ENCODE results near the gene ST3GAL3. TPM values are rescaled to one million over a fixed set of nuclear protein-coding genes. Genes with fewer than 3 reads are reported as not detected.

ST3GAL3 gene
- total RNA-seq, 1 donor from 2014 or later = 11.4 TPM

- peaks cover 12% of the 10 kb centered on the region for H3K4me1 Mint-ChIP-seq (ENCODE audit: low read depth, unreplicated experiment)
- Histone ChIP-seq H3K4me3 (ENCODE audit: insufficient read depth, low read depth, low read length) (no peak overlapping the region), H3K27me3 (ENCODE audit: insufficient read depth, low read length) (no peaks in the 10 kb centered on the region), H3K27ac (ENCODE audit: low read depth, low read length) (no peak overlapping the region), H3K9me3 (ENCODE audit: insufficient read depth, low read depth, low read length) (no peaks in the 10 kb centered on the region), H3K79me2 (ENCODE audit: insufficient read depth, low read length) (peaks cover 50% of the 10 kb centered on the region), H3K9ac (ENCODE audit: low read length) (no peak overlapping the region), H3K4me2 (ENCODE audit: low read length) (no peak overlapping the region), H4K20me1 (ENCODE audit: insufficient read depth, low read length) (peaks cover 80% of the 10 kb centered on the region), H3K4me1 (ENCODE audit: insufficient read depth, low read length) (peaks cover 10% of the 10 kb centered on the region), H3K36me3 (ENCODE audit: insufficient read depth, low read length) (no peaks in the 10 kb centered on the region), H2AFZ (ENCODE audit: low read depth, low read length) (no peak overlapping the region)
- no peak overlapping the region for H3K4me3 Mint-ChIP-seq (ENCODE audit: unreplicated experiment)
- no peak overlapping the region for H3K27ac Mint-ChIP-seq (ENCODE audit: unreplicated experiment)
- H3K36me3 Mint-ChIP-seq (ENCODE audit: low read depth, unreplicated experiment) = peaks cover 10% of the 10 kb centered on the region
- TF ChIP-seq CTCF (IDR thresholded peaks at IDR 0.05; ENCODE audit: insufficient read depth, low read depth, low read length) (no peak), EZH2 (IDR thresholded peaks at IDR 0.05; ENCODE audit: insufficient read depth, low read length) (no peak)
- no peak for DNase-seq (ENCODE audit: low read depth)
- no peaks in the 10 kb centered on the region for H3K9me3 Mint-ChIP-seq (ENCODE audit: unreplicated experiment)
- FAIRE-seq = no peak
- H3K27me3 Mint-ChIP-seq (ENCODE audit: low read depth, unreplicated experiment) = no peaks in the 10 kb centered on the region
Measured at GRCh38 chr1:43951021-43951985, 244.0 kb downstream of the ST3GAL3 start.

- no peak overlapping the region for H2AFZ ChIP-seq (ENCODE audit: low read depth, low read length)
- peaks cover 39% of the 10 kb centered on the region for H3K79me2 ChIP-seq (ENCODE audit: insufficient read depth, low read length)
- no peak overlapping the region for H3K4me3 ChIP-seq (ENCODE audit: insufficient read depth, low read depth, low read length)
- no peak overlapping the region for H3K4me2 ChIP-seq (ENCODE audit: low read length)
- H3K27me3 Mint-ChIP-seq (ENCODE audit: low read depth, unreplicated experiment) = no peaks in the 10 kb centered on the region
- FAIRE-seq (no peak), DNase-seq (ENCODE audit: low read depth) (no peak)
- H3K4me1 Mint-ChIP-seq (ENCODE audit: low read depth, unreplicated experiment) = peaks cover 9% of the 10 kb centered on the region
- H3K9me3 ChIP-seq (ENCODE audit: insufficient read depth, low read depth, low read length) = no peaks in the 10 kb centered on the region
- H3K9ac ChIP-seq (ENCODE audit: low read length) = no peak overlapping the region
- peaks cover 5% of the 10 kb centered on the region for H3K4me1 ChIP-seq (ENCODE audit: insufficient read depth, low read length)
- H4K20me1 ChIP-seq (ENCODE audit: insufficient read depth, low read length) = peaks cover 76% of the 10 kb centered on the region
- no peak overlapping the region for H3K27ac ChIP-seq (ENCODE audit: low read depth, low read length)
- H3K9me3 Mint-ChIP-seq (ENCODE audit: unreplicated experiment) = no peaks in the 10 kb centered on the region
- no peaks in the 10 kb centered on the region for H3K27me3 ChIP-seq (ENCODE audit: insufficient read depth, low read length)
- no peak overlapping the region for H3K4me3 Mint-ChIP-seq (ENCODE audit: unreplicated experiment)
- TF ChIP-seq EZH2 (IDR thresholded peaks at IDR 0.05; ENCODE audit: insufficient read depth, low read length) (no peak), CTCF (IDR thresholded peaks at IDR 0.05; ENCODE audit: insufficient read depth, low read depth, low read length) (no peak)
- no peak overlapping the region for H3K27ac Mint-ChIP-seq (ENCODE audit: unreplicated experiment)
- H3K36me3 Mint-ChIP-seq (ENCODE audit: low read depth, unreplicated experiment) = peaks cover 15% of the 10 kb centered on the region
- no peaks in the 10 kb centered on the region for H3K36me3 ChIP-seq (ENCODE audit: insufficient read depth, low read length)
Measured at GRCh38 chr1:43952731-43953346, 245.5 kb downstream of the ST3GAL3 start.

Data from astrocyte (in vitro differentiated cells and primary cell).